A375 (cell line): ENCODE measurements around the gene DNPH1. TPM values are rescaled to one million over a fixed set of nuclear protein-coding genes. Genes with fewer than 3 reads are reported as not detected.

Experiments used
- total RNA-seq: library from RNA; depleted of rRNA; stranded (reverse); fragments of >200 nt; shearing (Covaris generic); gene quantifications from 2 replicates; pipeline ENCODE4 v1.2.3, GENCODE V29; 2014; rRNA removed

DNPH1 gene, protein sequence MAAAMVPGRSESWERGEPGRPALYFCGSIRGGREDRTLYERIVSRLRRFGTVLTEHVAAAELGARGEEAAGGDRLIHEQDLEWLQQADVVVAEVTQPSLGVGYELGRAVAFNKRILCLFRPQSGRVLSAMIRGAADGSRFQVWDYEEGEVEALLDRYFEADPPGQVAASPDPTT
- 133 and 159 TPM in 2 replicates for total RNA-seq

DNA sequence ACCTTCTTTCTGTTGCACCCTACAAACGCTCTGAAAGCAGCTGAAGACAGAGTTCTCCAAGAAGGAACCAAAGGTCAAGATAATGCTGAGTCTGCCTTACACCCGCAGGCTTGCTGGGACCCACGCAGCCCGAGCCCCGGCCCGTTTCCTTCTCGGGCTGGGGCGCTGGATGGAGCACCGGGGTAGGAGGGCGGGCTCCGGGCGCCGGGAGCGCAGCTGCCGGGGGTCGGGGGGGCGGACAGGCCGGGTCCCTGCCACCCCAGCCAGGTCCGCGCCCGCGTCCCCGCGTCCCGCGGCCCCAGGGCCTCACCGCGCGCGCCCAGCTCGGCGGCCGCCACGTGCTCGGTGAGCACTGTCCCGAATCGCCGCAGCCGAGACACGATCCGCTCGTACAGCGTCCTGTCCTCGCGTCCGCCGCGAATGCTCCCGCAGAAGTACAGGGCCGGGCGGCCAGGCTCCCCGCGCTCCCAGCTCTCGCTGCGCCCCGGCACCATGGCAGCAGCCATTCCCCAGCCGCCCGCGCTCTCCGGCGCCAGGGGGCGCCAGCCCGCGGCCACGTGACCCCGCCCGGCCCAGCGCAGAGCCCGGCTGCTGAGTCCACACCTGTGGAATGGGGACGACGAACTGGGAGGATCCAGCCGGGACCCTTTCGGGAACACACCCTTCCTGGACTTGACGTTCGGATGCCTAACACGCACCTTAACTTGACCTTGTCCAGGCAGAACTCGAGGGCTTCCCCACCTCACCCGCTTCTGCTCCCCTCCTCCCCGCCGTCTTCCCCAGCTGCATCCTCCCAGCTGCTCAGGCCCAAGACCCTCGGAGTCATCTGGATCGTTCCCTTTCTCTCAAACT, at the start of gene DNPH1:
TSS of gene DNPH1 (minus strand) at position 531 of the 852 bp plus-strand sequence. CDS start at position 506, 25 bp downstream.

DNA sequence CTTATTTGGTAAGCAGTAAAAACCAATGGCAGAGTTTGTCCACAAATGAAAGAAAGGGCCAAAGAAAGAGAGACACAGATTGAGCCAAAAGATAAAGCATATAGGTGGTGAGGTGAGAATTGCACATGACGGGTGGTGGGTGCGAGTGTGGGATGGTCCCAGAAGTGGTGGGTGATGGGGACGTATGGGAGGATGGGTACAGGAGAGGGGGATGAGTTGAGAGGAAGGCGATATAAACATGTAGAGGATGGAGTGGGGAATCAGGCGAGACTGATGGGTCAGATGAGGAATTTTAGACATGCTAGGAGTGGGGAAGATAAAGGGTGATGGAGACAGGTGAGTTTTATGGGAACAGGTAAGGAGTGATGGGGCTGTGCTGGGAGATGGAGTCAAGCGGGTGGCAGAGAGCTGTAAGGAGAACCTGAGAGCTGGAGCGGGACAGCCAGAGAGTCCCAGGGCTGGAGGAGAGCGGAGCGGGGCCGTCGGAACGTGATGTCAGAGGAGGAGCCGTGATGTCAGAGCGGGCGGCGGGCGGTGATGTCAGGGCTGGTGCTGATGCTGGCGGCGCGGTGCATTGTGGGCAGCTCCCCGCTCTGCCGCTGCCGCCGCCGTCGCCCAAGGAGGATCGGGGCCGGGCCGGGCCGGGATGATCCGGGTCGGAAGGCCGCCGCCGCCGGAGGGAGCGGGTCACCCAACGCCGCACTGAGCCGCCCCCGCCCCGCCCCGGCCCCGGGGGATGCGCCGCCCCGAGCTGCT, 13.8 kb upstream of the DNPH1 start, which contains the start of gene TTBK1:
TSS of gene TTBK1 (plus strand) at position 574 of the 756 bp plus-strand sequence. CDS start 3,180 bp downstream, outside the sequence.

DNA sequence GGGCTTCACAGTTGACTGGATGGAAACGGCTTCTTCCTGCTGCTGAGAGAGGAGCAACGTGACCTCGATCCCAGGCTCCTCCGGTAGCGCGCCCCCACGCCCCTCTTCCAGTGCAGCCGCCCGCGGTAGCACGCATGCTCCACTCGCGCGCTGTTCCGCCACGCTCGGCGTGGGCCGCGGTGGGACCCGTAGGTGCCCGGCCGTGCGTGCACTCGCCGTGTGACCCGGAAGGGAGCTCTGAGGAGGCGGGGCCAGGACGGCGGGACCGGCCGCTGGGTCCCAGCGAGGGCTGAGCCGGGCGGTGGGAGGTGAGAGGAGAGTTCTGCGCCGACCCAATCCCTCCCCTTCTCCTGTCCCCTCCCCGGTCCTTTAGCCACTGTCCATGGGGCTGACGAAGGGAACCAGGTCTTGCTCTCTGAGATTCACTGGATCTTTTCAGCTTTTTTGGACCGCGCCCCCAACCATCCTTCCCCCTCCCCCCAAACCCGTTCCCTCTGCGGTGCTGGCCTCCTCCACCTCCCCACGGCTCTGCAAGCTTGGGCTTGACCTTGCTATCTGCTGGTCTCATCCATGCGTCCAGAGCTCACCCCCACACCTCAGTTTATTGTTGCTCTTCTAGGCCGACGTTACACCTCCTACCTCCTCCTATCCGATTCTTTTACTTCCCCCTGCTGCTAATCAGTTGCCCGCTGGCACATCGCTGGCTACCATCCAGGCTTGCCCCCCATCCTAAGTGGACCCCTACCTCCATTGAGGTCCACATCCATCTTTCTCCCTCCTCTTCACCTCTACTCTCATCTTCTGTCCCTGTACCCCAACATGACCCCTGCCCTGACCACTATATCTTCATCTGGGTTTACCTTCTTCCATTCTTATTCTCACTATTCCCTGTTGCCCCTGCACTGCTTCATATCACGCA, 47.1 kb downstream of the DNPH1 start, which contains the start of gene CUL9:
TSS of gene CUL9 (plus strand) at position 255 of the 919 bp plus-strand sequence. CDS start 2,115 bp downstream, outside the sequence.

Other genes starting within 250 kb of the DNPH1 start
- gene PPP2R5D, start 244.9 kb downstream of the DNPH1 start, total RNA-seq, result 31.0 and 34.3 TPM in 2 replicates
- 91.7 and 103 TPM in 2 replicates for gene MEA1, start 215.5 kb downstream of the DNPH1 start, total RNA-seq
- gene KLHDC3, start 215.2 kb downstream of the DNPH1 start, total RNA-seq, result 63.1 and 65.0 TPM in 2 replicates
- gene RRP36, start 207.9 kb downstream of the DNPH1 start, total RNA-seq, result 87.4 and 101 TPM in 2 replicates
- 22.7 and 24.6 TPM in 2 replicates for gene CUL7, start 175.6 kb downstream of the DNPH1 start, total RNA-seq
- gene MRPL2, start 170.0 kb downstream of the DNPH1 start, total RNA-seq, result 31.0 and 31.2 TPM in 2 replicates
- 17.4 and 17.9 TPM in 2 replicates for gene KLC4, start 169.8 kb downstream of the DNPH1 start, total RNA-seq
- 25.7 and 27.3 TPM in 2 replicates for gene PTK7, start 153.2 kb downstream of the DNPH1 start, total RNA-seq
- 33.7 and 35.8 TPM in 2 replicates for gene SRF, start 58.2 kb downstream of the DNPH1 start, total RNA-seq
- gene CUL9, start 47.3 kb downstream of the DNPH1 start, total RNA-seq, result 32.4 and 34.9 TPM in 2 replicates
- gene TTBK1, start 14.0 kb upstream of the DNPH1 start, total RNA-seq, result not detected in 2 replicates
- gene SLC22A7, start 68.8 kb upstream of the DNPH1 start, total RNA-seq, result not detected in 2 replicates
- gene CRIP3, start 79.3 kb upstream of the DNPH1 start, total RNA-seq, result not detected in 2 replicates
- gene ZNF318, start 140.2 kb upstream of the DNPH1 start, total RNA-seq, result 5.1 and 5.7 TPM in 2 replicates
- 7.8 and 17.8 TPM in 2 replicates for gene ABCC10, start 198.1 kb upstream of the DNPH1 start, total RNA-seq
- 4.9 and 7.1 TPM in 2 replicates for gene DLK2, start 226.1 kb upstream of the DNPH1 start, total RNA-seq
- gene TJAP1, start 248.1 kb upstream of the DNPH1 start, total RNA-seq, result 28.4 and 32.4 TPM in 2 replicates